Measurements from ENCODE around the gene TAS2R50.

- TF ChIP-seq ZNF274 (IDR thresholded peaks at IDR 0.05; ENCODE audit: low read depth, low read length) (no peak), SUZ12 (IDR thresholded peaks at IDR 0.05; ENCODE audit: extremely low read depth, insufficient read depth, insufficient read length) (no peak), YY1 (IDR thresholded peaks at IDR 0.05; ENCODE audit: insufficient read depth, insufficient read length) (no peak)
These were observed 35.8 kb upstream of the TAS2R50 start, which contains the start of gene TAS2R19 for GRCh38 chr12:11022520-11022919.
